K562 (cell line): ENCODE data around the gene SERINC5. TPM values are rescaled to one million over a fixed set of nuclear protein-coding genes. Genes with fewer than 3 reads are reported as not detected.
"Not testable (repeated sequence)": the region's sequence is repeated elsewhere in the genome, so short reads cannot be mapped to it uniquely, and the experiment has no call there.

Source experiments
- ATAC-seq: fragments of 200-7000 bp; cut with Tn5 transposase; 3 replicates; pipeline ENCODE4 v1.9.1; 2020; ENCODE audit warnings: moderate library complexity
- BruUV-seq: library from RNA; stranded (reverse); fragments of 400-500 nt; replicated peaks from 2 replicates; lab custom pipeline; 2021; lab: Mats Ljungman, UMichigan
- CTCF ChIA-PET: fragments of 300-600 bp; formaldehyde crosslinking; extraction: SDS; loops from one replicate; lab custom pipeline; 2021; ENCODE audit warnings: low intra/inter-chr PET ratio; lab: Yijun Ruan, JAX
- POLR2A ChIA-PET: fragments of 300-600, 350-650 bp; sonication (Branson Sonifier 250); formaldehyde crosslinking; extraction: SDS; loops from one replicate; lab custom pipeline; 2021; ENCODE audit warnings: antibody characterized with exemption, inconsistent platforms; lab: Yijun Ruan, JAX
- DNase-seq, 4 experiments: peaks; one replicate each; pipeline versions ENCODE4 v3.0.0 to v3.0.0-alpha.2; 2011 to 2018; ENCODE audit warnings: low spot score in 3 of 4, mixed read lengths in 3 of 4; ENCODE audit errors: extremely low read depth in 1 of 4
- FAIRE-seq: peaks from 2 replicates; lab custom pipeline; 2011; peaks lifted over from hg19 to GRCh38; lab: Jason Lieb, UNC
- H2AFZ ChIP-seq: 2 replicates; pipeline ENCODE4 v1.6.0; 2011; ENCODE audit warnings: low read depth, low read length, control low read depth, inconsistent platforms
- H3K27ac ChIP-seq: fragments of 200-600 bp; 3 replicates; pipeline ENCODE4 v1.8.0; 2011; ENCODE audit warnings: low read depth, mild to moderate bottlenecking, control low read depth, inconsistent platforms, low read length, moderate library complexity, mixed read lengths; ENCODE audit errors: extremely low read depth
- H3K27me3 ChIP-seq, 2 experiments: fragments of 300-600 bp in 1 of 2; 2 replicates in 1 of 2; 3 replicates in 1 of 2; pipeline versions ENCODE4 v1.6.0 to v1.8.0; 2011; ENCODE audit warnings: inconsistent platforms in 2 of 2, low read length in 2 of 2, mild to moderate bottlenecking in 1 of 2, mixed read lengths in 1 of 2, moderate library complexity in 1 of 2; ENCODE audit not compliant: control insufficient read depth in 2 of 2, insufficient read depth in 2 of 2
- H3K36me3 ChIP-seq: fragments of 300-600 bp; 3 replicates; pipeline ENCODE4 v1.8.0; 2011; ENCODE audit warnings: mild to moderate bottlenecking, low read length, inconsistent platforms; ENCODE audit not compliant: control insufficient read depth, insufficient read depth
- H3K4me1 ChIP-seq, 2 experiments: fragments of 200-600 bp in 1 of 2; replicated peaks in 1 of 2; 2 replicates in 1 of 2; 3 replicates in 1 of 2; pipeline versions ENCODE4 v1.5.1 to v1.8.0; 2011; ENCODE audit warnings: inconsistent platforms in 2 of 2, low read length in 2 of 2, mild to moderate bottlenecking in 1 of 2, mixed read lengths in 1 of 2, moderate library complexity in 1 of 2; ENCODE audit not compliant: control insufficient read depth in 2 of 2, insufficient read depth in 2 of 2
- H3K4me2 ChIP-seq: 2 replicates; pipeline ENCODE4 v1.6.1; 2011; ENCODE audit warnings: low read length, control low read depth, inconsistent platforms, mixed read lengths; ENCODE audit not compliant: insufficient read depth
- H3K4me3 ChIP-seq: fragments of 200-600 bp; sonication (generic), shearing (Covaris generic); 2 replicates; pipeline ENCODE4 v1.5.1; 2016; ENCODE audit warnings: control low read depth, inconsistent platforms
- H3K79me2 ChIP-seq: fragments of 200-600 bp; 3 replicates; pipeline ENCODE4 v1.8.0; 2011; ENCODE audit warnings: low read length, inconsistent platforms; ENCODE audit not compliant: control insufficient read depth, insufficient read depth
- H3K9ac ChIP-seq, 2 experiments: 2 replicates each; pipeline versions ENCODE4 v1.6.0 to v1.6.1; 2011; ENCODE audit warnings: low read depth in 2 of 2, low read length in 2 of 2, control low read depth in 1 of 2, inconsistent platforms in 1 of 2, mild to moderate bottlenecking in 1 of 2, mixed read lengths in 1 of 2; ENCODE audit not compliant: insufficient read depth in 1 of 2
- H3K9me1 ChIP-seq: one replicate; pipeline ENCODE4 v1.6.0; 2011; ENCODE audit warnings: inconsistent platforms, mild to moderate bottlenecking, low read length, moderate library complexity; ENCODE audit not compliant: control insufficient read depth, insufficient read depth
- H3K9me3 ChIP-seq: replicated peaks from 2 replicates; pipeline ENCODE4 v1.5.1; 2011; ENCODE audit warnings: low read depth, low read length, inconsistent platforms; ENCODE audit not compliant: control insufficient read depth, insufficient read depth
- H4K20me1 ChIP-seq: replicated peaks from 2 replicates; pipeline ENCODE4 v1.6.1; 2011; ENCODE audit warnings: low read length, inconsistent platforms, mixed read lengths; ENCODE audit not compliant: control insufficient read depth, insufficient read depth
- MYBL2 ChIP-seq, 2 experiments: fragments of 450-650 bp in 1 of 2; sonication (generic) in 1 of 2; formaldehyde crosslinking in 1 of 2; IDR thresholded peaks; 2 replicates each; pipeline versions ENCODE4 v1.6.1 to v1.8.1; 2017 to 2022; ENCODE audit warnings: borderline replicate concordance in 1 of 2, inconsistent platforms in 1 of 2, low read depth in 1 of 2, mild to moderate bottlenecking in 1 of 2, missing genetic modification reagents in 1 of 2, moderate library complexity in 1 of 2
- WGBS: fragments of 100-300 bp; shearing (Covaris generic); methylation state at CpG from one replicate; pipeline ENCODE4 v1.1.6; 2016; ENCODE audit warnings: low coverage, mixed read lengths; ENCODE audit not compliant: insufficient coverage; ENCODE audit errors: missing lambda C conversion rate; 5-methylcytosine and 5-hydroxymethylcytosine counted together
- in situ Hi-C: fragments of 300-500 bp; cut with MboI; formaldehyde crosslinking; loops from 4 replicates; pipeline ENCODE4 v1.15.0; 2018; ENCODE audit warnings: inconsistent platforms, mixed read lengths
- intact Hi-C: fragments of 100-400 bp; cut with micrococcal nuclease; formaldehyde crosslinking; loops from 2 replicates; pipeline ENCODE4 v1.14.2; 2022
- polyA plus RNA-seq, 8 experiments: library from polyadenylated mRNA; depleted of rRNA in 4 of 8; stranded (reverse) in 5 of 8; unstranded in 3 of 8; fragments of >200 nt; fragmentation: Nextera tagmentation in 2 of 8; fragmentation: Illumina TruSeq in 1 of 8; extraction: Ambion mirVana in 2 of 8; extraction: Trizol in 1 of 8; gene quantifications; 2 replicates each; pipeline versions ENCODE4 v1.2.1 to v1.2.3, GENCODE V29; 2011 to 2014; ENCODE audit warnings: inconsistent platforms in 1 of 8, missing spikeins in 1 of 8
- total RNA-seq, 7 experiments: library from RNA; depleted of rRNA in 6 of 7; stranded (reverse); fragments of >200 nt in 6 of 7; fragmentation: Illumina TruSeq in 2 of 7; extraction: Trizol in 2 of 7; gene quantifications; 2 replicates each; pipeline versions ENCODE4 v1.2.1 to v1.2.3, GENCODE V29; 2011 to 2021; ENCODE audit warnings: low replicate concordance in 1 of 7
- TF ChIP-seq, protein P1 (sequence below): fragments of 250-450 bp; sonication (Bioruptor Pico); IDR thresholded peaks from 2 replicates; pipeline ENCODE4 v1.4.0; 2020; ENCODE audit warnings: mild to moderate bottlenecking, moderate library complexity

The SERINC5 gene
- total and polyA plus RNA-seq, 9 of the 15 experiments (the other 6 are each of a cell fraction or from before 2014, with no cell fraction given) = 1.4 to 7.9 (median 3.7) TPM

DNA sequence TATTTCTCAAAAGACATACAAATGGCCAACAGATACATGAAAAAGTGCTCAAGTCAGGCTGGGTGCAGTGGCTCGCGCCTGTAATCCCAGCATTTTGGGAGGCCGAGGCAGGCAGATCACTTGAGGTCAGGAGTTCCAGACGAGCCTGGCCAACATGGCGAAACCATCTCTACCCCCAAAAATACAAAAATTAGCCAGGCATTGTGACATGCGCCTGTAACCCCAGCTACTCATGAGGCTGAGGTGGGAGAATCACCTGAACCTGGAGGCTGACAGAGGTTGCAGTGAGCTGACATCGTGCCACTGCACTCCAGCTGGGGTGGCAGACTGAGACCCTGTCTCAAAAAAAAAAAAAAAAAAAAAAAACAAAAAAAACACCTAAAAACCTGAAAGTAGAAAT lies 119.0 kb downstream of the SERINC5 start:
- in situ Hi-C loops, DNase-seq, ATAC-seq, H3K9me3 ChIP-seq, H3K9ac ChIP-seq, POLR2A ChIA-PET, H3K4me3 ChIP-seq, H3K4me2 ChIP-seq, H3K27me3 ChIP-seq, H3K36me3 ChIP-seq, BruUV-seq, H3K9me1 ChIP-seq, H3K79me2 ChIP-seq, H2AFZ ChIP-seq, FAIRE-seq, H3K4me1 ChIP-seq, CTCF ChIA-PET, H3K27ac ChIP-seq, H4K20me1 ChIP-seq, intact Hi-C loops: not testable (repeated sequence)
- WGBS = 80% methylated on average over 7 of the region's 7 CpGs

DNA sequence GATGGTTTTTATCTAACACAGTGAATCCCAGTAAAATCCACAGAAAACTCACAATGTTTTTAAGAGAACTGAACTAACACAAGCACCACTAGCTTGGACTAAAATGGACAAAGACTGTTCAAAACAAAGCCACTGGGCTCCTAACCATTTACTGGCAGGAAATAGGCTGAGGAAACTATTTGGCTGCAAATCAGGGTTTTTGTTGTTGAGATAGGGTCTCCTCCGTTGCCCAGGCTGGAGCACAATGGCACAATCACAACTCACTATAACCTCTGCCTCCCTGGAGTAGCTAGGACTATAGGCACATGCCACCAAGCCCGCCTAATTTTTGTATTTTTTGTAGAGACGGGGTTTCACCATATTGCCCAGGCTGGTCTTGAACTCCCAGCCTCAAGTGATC lies 121.0 kb downstream of the SERINC5 start:
- no peak for ATAC-seq
- intact Hi-C loops = no loop called here
- H3K9me3 ChIP-seq = no peaks in the 10 kb centered on the region; the same call in 1 of the 2 replicates
- TF ChIP-seq MYBL2 (IDR thresholded peaks at IDR 0.05; ENCODE audit: low read depth) = no peak
- TF ChIP-seq MYBL2 (CRISPR knock-in tag; IDR thresholded peaks at IDR 0.05; ENCODE audit: borderline replicate concordance) = no peak
- TF ChIP-seq, protein P1, sequence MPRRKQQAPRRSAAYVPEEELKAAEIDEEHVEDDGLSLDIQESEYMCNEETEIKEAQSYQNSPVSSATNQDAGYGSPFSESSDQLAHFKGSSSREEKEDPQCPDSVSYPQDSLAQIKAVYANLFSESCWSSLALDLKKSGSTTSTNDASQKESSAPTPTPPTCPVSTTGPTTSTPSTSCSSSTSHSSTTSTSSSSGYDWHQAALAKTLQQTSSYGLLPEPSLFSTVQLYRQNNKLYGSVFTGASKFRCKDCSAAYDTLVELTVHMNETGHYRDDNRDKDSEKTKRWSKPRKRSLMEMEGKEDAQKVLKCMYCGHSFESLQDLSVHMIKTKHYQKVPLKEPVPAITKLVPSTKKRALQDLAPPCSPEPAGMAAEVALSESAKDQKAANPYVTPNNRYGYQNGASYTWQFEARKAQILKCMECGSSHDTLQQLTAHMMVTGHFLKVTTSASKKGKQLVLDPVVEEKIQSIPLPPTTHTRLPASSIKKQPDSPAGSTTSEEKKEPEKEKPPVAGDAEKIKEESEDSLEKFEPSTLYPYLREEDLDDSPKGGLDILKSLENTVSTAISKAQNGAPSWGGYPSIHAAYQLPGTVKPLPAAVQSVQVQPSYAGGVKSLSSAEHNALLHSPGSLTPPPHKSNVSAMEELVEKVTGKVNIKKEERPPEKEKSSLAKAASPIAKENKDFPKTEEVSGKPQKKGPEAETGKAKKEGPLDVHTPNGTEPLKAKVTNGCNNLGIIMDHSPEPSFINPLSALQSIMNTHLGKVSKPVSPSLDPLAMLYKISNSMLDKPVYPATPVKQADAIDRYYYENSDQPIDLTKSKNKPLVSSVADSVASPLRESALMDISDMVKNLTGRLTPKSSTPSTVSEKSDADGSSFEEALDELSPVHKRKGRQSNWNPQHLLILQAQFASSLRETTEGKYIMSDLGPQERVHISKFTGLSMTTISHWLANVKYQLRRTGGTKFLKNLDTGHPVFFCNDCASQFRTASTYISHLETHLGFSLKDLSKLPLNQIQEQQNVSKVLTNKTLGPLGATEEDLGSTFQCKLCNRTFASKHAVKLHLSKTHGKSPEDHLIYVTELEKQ (CRISPR knock-in tag) = no peak

More for the DNA sequence above, 121.0 kb downstream of the SERINC5 start:
- Histone ChIP-seq H3K79me2 (no peaks in the 10 kb centered on the region), H2AFZ (no peak overlapping the region), H3K9ac (no peak overlapping the region), H3K9me1 (no peaks in the 10 kb centered on the region), H3K27me3 (no peaks in the 10 kb centered on the region), H4K20me1 (no peaks in the 10 kb centered on the region), H3K27ac (no peak overlapping the region), H3K4me2 (no peak overlapping the region), H3K4me1 (no peaks in the 10 kb centered on the region; a peak in 1 of 5 replicates), H3K36me3 (no peaks in the 10 kb centered on the region), H3K4me3 (no peak overlapping the region)
- ChIA-PET POLR2A (interaction anchor here (0.5 to 1.7 kb wide), 2 partner anchors 11 to 34 kb away, joined by 3 read pairs; no protein-coding TSS in a partner anchor), CTCF (interaction anchor here (0.6 kb wide), 1 partner anchor 86 kb away, joined by 3 read pairs; no protein-coding TSS in a partner anchor)
- in situ Hi-C loops = no loop called here
- WGBS = 51% methylated on average over 3 of the region's 3 CpGs
- FAIRE-seq = no peak
- BruUV-seq = no TSS peak
- DNase-seq = no peak
